GM12872 (cell line): ENCODE measurements around the gene MGST2.

ENCODE experiments used
- TF ChIP-seq, protein P1 (sequence below): IDR thresholded peaks from 3 replicates; pipeline ENCODE4 v1.5.1; 2011; ENCODE audit warnings: low read depth, mild to moderate bottlenecking, low read length, moderate library complexity; ENCODE audit not compliant: insufficient read depth

The MGST2 gene

GRCh38 chr4:139685180-139685579, 19.6 kb downstream of the MGST2 start:
- TF ChIP-seq, protein P1, sequence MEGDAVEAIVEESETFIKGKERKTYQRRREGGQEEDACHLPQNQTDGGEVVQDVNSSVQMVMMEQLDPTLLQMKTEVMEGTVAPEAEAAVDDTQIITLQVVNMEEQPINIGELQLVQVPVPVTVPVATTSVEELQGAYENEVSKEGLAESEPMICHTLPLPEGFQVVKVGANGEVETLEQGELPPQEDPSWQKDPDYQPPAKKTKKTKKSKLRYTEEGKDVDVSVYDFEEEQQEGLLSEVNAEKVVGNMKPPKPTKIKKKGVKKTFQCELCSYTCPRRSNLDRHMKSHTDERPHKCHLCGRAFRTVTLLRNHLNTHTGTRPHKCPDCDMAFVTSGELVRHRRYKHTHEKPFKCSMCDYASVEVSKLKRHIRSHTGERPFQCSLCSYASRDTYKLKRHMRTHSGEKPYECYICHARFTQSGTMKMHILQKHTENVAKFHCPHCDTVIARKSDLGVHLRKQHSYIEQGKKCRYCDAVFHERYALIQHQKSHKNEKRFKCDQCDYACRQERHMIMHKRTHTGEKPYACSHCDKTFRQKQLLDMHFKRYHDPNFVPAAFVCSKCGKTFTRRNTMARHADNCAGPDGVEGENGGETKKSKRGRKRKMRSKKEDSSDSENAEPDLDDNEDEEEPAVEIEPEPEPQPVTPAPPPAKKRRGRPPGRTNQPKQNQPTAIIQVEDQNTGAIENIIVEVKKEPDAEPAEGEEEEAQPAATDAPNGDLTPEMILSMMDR = no peak

DNA sequence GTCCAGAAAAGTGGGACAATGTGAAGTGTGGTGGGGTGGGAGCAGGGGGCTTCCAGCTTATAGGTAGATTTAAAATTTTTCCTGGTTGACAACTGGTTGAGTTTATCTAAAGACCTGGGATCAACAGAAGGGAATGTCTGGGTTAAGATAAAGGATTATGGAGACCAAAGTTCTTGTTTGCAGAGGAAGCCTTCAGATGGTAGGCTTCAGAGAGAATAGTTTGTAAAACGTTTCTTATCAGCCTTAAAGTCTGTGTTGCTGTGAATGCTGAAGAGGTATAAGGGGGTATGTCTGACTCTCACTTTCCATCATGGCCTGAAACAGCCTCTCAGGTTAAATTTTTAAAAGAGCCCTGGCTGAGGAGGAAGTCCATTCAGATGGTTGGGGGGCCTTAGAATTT, 20.5 kb downstream of the MGST2 start:
- TF ChIP-seq, protein P1 = no peak

DNA sequence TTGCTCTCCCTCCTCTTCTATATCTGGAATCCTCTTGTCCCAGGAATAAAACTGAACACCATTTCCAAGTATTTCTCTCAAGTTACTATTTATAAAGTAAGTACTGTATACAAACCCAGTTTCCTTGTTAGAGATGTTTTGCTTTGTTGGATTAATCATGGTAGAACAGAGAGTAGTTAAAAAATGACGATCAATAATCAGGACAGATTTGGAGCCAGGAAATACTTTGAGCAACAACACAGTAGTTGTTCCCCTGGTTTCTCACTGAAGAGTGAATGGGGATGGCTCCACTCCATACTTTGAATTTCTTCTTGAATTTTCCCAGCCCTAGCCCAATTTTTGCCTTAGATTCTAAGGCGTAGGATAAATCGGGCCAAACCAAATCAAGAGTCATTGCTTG, 21.4 kb downstream of the MGST2 start:
- TF ChIP-seq, protein P1 = no peak

DNA sequence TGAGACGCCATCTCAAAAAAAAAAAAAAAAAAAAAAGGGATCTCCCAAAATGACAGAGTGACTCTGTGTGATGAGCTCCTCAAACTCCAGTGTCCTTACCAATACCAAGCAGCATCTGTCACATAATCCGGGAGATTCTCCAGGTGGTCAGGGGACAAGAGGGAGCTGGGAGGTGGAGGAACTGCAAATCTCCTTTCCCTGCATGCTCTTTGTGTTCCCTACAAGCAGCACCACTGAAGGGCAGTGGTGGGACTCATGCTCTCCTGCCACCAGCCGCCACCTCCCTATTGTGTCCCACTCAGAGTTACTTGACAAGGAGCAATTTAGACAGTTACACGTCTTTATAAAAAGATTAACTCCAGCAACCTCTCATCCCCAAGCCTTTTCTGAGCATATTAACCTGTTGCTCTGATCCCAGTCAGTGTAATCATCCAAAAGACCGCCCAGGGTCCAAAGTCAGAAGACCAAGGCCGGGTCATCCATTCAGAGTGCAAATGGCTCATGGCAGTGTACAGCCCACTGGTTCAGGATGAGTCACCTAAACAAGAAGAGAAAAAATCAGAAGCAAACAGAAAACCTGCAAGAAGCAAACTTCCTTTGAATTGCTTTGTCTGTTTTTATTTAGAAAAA, 23.6 kb downstream of the MGST2 start:
- TF ChIP-seq, protein P1 = no peak

DNA sequence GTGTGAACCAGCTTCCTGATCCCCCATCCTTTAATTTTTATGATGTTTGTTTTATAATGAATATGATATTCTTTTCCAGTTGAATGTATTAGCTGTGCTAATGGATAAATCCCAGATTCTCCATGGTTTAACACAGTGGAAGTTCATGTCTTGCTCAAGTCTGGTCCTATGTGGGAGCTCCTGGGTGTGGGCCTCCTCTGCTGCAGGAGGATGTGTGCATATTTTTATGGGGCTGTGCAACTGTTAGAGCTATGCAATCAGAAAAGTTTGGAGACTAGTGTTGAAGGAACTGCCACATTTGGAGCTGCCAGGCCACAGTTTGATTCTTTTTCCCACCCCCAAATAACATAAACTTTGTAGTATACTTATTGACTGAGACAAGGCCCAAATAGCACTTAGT, 24.8 kb downstream of the MGST2 start:
- TF ChIP-seq, protein P1 = no peak

DNA sequence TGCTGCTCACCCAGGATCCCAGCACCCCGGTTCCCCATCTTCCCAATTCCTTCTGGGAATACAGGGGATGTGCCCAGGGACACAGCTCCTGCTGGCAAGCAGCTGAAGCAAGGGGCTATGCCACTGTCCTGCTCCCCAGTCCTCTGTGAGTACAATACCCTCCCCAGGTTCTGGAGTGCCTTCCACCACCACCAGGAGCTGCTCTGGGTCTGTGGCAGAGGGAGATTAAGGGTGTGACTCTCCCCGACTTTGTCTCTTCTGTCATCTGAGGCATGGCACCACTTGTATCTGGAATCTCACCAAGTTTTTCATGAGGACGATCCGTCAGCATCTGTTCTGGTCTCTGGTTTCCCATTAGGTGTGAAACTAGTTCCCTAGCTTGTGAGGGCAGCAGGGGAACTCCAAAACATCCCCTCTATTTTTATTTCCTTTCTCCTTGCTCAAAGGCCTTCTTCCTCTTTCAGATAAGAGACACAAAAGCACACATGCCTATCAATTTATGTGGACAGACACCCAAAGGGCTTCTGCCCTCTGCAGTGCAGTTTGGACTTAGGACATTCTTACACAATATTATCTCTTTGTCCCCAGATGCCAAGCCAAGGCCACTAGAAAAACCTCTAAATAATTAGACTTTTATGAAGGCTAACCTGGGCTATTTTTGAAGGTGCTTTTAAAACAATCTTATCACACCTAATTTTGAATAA, 26.8 kb downstream of the MGST2 start:
- TF ChIP-seq, protein P1 = peak; percentile 20; the same call in 1 of the 3 replicates

- TF ChIP-seq, protein P1 = no peak
These were observed 29.0 kb downstream of the MGST2 start for GRCh38 chr4:139694522-139695107.
